Measurements from ENCODE around the gene SCART1.
"Not testable (repeated sequence)": the region's sequence is repeated elsewhere in the genome, so short reads cannot be mapped to it uniquely, and the experiment has no call there.

The SCART1 gene

DNA sequence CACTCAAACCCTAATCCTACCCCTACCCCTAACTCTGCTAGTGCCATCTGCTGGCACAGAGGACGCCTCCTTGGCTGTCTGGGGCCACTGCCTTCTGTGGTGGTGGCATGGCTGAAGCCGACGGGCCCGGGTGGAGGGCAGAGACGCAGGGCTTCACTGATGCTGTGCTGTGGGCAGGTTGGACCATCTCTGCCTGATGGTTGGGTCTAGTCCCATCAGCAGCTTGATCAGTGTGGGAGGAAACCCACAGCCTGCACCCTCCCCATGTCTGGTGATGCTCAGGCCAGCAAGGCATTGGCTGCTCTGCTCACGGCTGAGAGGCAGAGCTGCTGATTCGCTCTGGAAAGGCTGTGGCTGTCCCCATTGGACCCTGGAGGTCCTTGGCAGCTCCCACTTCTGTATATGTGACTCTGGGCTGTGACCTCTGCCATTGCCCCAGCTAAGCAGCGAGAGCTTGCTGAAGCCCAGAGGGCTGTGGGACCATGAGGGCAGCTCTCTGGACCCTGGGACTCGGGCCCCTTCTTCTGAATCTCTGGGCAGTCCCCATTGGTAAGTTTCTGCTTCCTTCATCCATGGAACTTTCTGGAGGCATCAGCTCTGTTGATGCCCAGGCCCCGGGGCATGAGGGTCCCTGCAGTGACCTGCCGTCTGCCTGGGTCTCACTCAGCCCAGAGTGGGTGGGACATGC lies at the start of gene SCART1:
Gene SCART1 (plus strand): TSS at position 430 of the 688 bp plus-strand sequence. CDS start 53 bp downstream, at position 483.
- no peak for DNase-seq

DNA sequence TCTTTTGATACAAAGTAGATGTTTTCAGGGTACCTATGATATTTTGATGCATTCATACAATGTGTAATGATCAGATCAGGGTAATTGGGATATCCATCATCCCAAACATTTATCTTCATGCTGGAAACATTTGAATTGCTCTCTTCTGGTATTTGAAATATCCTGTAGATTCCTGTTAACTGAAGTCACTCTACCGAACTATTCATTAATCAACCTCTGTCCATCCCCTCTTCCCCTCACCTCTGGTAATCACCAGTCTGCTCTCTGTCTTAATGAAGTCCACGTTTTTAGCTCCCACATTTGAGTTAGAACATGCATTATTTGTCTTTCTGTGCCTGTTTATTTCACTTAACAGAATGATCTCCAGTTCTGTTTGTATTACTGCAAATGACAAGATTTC lies 48.5 kb upstream of the SCART1 start:
- DNase-seq, result peak; percentile 31

DNA sequence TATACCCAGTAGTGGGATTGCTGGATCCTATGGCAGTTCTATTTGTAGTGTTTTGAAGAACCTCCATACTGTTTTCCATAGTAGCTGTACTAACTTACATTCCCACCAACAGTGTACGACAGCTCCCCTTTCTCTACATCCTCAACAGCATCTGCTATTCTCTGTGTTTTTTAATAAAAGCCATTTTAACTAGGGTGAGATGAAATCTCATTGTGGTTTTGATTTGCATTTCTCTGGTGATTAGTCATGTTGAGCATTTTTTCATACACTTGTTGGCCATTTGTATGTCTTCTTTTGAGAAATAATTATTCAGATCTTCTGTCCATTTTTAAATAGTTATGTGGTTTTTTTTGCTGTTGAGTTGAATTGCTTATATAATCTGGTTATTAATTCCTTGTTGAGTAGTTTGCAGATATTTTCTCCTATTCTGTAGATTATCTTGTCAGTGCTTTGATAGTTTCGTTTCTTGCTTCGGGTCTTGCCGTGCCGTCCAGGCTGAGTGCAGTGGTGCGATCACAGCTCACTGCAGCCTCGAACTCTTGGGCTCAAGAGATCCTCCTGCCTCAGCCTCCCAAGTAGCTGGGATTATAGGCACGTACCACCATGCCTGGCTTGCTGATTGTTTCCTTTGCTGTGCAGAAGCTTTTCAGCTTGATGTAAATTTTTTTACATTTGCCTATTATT lies 47.8 kb upstream of the SCART1 start:
- peak; percentile 25 for DNase-seq

DNA sequence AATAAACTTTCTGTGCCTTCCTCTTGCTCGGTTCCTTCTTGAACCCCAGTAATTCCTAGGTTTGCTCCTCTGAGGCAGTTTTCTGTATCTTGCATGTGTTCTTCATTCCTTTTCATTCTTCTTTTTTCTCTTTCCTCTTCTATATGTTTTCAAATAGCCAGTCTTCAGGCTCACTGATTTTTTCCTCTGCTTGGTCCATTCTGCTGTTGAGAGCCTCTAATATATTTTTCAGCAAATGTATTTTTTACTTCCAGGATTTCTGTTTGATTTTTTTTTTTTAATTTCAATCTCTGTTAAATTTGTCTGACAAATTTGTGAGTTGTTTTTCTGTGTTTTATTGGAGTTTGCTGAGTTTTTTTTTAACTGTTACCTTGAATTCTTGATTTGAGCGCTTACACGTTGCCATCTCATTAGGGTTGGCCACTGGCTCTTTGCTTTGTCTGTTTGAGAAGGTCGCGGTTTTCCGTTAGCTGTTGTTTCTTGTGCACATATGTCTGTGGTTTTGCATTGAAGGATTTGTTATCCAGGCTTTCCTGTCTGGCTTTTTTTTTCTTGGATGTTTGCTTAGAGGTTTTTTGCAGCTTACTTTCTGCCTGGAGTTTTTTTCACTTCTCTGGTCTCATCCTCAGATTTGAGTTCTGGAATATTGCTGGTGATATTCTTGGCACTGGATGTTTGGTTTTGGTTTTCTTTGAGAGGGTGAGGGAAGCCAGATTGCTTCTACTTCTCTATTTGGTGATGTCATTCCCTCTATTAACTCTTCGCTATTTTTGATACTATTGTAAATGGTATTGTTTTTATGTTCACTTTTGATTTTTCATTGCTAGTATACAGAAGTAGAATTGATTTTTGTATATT lies 42.0 kb upstream of the SCART1 start:
- no peak for DNase-seq

DNA sequence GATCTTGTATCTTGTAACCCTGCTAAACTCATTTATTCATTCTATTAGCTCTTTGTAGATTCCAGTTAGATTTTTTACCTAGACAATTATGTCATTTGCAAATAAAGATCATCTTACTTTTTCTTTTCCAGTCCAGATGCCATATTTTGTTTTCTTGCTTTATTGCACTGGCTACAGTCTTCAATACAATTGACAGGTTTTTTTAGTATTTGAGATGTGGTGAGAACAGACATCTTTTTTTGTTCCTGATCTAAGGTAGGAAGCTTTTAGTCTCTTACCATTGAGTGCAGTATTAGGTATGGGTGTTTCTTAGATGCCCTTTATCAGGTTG lies 41.4 kb upstream of the SCART1 start:
- no peak for DNase-seq

DNA sequence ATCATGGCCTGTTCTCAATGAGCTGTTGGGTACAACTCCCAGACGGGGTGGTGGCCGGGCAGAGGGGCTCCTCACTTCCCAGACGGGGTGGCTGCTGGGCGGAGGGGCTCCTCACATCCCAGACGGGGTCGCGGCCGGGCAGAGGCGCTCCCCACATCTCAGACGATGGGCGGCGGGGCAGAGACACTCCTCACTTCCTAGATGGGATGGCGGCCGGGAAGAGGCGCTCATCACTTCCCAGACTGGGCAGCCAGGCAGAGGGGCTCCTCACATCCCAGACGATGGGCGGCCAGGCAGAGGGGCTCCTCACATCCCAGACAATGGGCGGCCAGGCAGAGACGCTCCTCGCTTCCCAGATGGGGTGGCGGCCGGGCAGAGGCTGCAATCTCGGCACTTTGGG lies 39.3 kb upstream of the SCART1 start:
- DNase-seq, result not testable (repeated sequence)

DNA sequence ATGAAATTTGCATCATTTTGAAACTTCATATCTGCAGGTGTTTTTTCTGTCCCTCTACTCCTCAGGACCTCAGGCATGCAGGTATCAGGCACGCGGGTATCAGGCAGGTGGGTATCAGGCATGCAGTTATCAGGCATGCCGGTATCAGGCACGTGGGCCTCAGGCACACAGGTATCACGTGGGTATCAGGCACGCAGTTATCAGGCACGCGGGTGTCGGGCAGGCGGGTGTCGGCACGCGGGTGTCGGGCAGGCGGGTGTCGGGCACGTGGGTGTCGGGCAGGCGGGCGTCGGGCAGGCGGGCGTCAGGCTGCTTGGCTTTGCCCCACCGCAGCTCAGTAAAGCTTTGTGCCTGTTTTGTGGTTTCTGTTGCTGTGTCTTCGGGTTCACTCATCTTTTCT lies 38.0 kb upstream of the SCART1 start:
- no peak for DNase-seq

DNA sequence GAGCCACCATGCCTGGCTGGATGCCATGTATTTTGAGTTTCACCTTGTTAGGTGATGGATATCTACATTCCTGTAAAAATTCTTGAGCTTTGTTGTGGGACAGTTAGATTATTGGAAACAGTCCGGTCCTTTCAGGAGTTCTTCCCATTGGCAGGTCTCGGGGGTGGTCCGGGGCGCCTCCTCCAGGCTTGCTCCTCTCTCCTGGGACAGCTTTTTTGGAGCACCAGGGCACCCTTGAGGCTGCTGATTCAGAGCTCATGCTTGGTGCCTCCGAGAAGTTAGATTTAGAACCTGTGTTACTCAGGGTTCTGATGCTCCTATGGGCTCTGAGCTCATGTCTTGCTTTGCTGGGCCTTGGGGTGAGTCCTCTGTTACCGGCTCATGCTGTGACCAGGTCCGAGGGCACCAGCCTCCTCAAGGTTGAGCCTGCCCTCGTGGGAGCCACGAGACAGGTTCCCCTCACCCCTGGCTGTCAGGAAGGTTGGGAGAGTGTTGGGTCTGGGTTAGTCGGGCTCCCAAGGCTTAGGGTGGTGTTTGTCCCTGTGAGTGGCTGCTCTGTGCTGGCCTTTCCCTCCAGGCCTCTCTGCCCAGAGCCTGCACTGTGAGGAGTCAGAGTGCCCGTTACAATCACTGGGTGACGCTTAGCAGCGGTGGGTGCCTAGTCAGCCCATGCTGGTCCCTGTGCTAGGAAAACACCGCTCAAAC lies 35.3 kb upstream of the SCART1 start:
- no peak for DNase-seq

DNA sequence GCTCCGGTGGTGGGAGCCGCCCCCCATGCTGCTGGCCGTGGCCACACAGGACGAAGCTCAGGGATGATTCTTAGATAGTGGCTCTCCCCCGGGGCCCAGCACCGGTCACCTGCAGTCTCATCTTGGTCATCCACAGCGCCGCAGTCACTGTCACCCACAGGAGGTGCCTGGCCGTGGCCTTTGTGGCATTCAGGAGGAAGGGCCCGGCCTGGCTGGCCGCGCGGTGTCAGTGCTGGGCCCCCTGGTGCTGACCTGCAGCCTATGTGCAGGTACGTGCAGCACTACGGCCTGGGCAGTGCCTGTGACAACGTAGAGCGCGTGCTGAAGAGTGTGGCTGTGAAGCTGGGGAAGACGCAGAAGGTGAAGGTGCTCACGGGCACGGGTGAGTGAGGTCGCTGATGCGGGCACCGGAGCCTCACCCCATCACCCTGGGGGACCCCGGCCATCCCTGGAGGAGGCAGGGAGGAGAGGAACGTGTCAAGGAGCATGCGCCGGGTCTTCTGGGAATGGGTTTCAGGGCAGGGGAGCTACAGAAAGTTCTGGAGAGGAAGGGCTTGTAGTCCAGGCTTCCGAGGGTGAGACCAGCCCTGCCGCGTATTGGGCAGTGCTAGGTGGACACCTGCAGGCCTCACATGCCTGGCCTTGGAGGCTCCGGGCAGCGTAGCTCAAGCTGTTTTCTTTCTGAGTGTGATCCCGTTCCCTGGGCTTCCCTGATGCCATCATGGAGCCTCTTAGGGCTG lies 34.4 kb upstream of the SCART1 start:
- DNase-seq, result no peak

DNA sequence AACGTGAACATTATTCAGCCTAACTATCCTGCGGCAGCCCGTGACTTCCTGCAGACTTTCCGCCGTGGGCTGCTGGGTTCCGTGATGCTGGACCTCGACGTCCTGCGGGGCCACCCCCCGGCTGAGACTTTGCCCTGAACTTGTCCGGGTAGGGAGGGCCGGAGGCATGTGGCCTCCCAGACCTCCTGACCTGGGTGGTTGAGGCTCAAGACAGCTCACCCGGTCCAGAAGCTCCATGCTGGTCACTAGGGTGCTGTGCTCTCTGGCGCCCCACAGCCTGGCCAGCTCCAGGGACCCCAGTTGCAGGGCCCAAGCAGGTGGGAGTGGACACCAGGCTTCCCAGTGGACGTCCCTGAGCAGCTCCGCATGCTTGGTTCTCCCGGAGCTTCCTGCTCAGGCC lies 33.7 kb upstream of the SCART1 start:
- DNase-seq, result no peak

DNA sequence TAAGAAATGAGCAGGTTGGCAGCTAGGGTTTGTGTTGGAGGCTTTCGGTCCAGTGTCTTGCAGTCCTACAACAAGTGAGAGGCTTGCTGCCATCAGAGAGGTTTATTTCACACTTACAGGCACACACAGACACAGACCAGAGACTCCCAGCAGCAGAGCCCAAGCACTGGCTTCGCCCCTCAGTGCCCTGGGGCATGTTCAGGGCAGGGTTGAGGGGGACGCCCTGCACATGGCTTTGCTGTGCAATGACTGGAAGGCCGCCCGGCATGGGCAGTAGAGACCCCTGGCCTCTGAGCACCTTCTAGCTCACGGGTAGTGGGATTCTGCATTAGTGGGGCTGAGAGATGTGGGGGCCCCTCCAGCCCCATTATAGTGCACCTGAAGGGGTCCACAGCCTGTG lies 33.2 kb upstream of the SCART1 start:
- no peak for DNase-seq

DNA sequence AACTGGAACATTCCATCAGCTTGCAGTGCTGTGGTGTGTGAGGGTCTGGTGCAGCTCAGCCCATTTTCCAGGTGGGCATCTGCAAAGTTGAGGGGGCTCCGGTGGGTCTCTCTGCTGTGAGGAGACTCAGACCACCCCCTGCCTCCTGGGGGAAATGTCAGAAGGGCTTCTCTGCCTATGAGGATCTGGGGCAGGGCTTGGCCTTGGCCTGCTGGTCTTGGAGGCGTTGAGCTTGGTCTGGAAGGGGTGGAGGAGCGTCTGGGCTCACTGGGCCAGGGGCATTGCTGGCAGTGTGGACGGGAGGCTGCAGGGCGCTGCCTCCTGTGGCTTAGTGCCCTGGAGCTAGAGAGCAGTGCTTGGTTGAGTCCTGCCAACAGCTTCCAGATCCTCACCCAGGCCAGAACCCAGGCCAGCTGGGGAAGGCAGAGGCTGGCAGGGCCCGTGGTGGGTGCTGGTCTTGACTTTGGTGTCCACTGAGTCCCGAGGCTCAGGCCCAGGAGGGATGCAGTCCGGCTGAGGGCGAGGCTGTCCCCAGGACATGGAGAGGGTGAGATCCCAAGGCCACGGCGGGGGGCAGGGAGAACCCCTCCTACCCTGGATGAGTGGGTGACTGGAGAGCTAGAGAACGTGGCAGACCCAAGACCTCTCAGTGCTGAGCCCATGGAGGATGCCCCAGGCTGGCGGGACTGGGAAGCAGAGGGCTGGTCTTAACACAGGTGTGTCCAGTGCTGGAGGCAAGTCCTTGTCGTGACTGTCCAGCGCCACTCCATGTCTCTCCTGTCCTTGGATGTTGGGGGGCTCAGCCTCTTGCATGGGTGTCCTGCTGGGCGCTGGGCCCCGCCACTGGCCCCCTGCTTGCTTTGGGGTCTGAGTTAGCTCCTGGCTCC lies 32.2 kb upstream of the SCART1 start:
- no peak for DNase-seq

DNA sequence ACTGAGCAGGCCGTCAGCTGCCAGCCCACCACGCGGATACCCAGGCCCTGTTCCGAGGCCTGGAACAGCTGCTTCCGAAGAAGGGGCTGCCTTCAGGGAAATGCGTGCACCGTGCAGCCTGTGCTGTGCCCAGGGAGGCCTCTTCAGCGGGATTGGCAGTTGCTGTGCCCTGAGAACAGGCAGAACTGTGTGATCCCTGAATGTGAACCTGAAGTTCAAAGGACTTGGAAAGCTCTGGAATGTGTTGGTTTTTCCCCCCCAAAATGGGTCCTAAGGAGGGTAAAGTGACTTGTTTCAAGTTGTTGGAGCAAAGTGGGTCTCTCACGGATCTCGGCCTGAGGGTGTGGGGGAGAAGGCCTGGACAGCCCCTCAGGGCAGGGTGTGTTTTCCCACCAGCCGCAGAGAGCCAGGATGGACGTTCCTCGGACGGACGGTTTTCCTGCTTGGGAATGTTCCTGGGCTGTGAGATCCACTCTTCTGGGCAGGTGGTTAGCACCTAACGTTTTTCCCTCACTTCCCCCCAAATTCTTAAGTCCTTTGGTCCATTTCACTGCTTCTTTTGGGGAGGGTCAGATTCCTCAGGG lies 31.4 kb upstream of the SCART1 start:
- no peak for DNase-seq

DNA sequence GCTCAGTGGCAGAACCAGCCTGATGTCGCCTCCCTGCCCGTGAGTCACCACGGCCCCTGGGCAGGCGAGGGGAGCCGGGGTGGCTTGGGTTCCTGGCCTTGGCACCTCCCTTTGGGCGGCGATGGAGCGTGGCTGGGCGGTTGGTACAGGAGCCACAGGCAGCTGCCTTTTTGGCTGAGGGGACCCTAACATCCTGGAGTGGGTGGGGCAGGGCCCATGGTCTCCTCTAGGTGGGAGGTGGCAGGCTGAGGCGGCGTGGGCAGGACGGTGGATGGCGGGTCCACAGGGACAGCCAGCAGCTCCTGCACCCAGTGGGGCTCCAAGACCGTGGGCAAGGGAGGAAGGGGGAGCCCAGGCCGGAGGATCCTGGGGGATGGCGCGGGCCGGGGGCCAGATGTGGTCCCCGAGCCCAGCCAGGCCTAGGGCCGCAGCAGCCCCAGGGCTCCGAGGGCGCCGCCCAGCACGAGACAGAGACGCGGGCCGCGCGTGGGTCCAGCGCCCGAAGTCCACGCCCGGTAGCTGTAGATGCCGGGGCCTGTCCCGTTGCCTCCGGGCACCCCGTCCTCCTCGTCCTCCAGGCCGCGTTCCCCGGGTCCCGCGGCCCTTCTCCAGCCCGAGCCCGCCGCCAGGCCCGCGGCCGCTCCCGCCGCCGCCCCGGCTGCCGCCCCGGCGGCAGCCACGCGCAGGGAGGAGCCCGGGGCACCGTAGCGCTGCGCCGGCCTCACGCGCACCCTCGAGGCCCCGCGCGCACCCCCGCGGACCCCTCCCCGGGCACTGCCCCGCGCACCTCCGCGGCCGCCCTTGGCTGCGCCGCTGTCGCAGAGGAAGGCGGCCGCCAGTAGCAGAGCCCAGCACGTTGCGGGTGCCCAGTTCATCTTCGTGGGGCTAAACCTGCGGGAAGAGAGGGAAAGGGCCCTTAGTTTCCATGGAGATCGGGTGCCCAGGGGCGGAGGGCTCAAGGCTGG lies 30.7 kb upstream of the SCART1 start:
- no peak for DNase-seq

DNA sequence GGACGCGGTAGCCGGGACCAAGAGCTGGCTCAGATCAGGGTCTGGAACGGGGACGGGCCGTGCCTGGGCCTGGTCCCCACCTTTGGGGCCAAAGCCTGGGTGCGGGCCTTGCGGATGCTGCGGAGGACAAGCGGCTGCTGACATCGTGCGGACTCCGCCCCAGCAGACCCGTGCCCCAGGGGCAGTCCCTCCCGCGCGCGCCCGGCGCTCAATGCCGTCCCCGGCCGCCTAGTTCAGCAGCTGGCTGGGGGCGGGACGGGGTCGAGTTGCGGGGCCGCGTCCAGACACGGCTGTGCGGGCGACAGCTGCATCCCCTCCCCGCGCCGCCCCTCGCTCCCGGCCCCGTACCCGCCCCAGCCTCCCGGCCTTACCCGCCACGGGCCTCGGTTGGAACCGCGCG lies 29.6 kb upstream of the SCART1 start:
- not testable (repeated sequence) for DNase-seq

DNA sequence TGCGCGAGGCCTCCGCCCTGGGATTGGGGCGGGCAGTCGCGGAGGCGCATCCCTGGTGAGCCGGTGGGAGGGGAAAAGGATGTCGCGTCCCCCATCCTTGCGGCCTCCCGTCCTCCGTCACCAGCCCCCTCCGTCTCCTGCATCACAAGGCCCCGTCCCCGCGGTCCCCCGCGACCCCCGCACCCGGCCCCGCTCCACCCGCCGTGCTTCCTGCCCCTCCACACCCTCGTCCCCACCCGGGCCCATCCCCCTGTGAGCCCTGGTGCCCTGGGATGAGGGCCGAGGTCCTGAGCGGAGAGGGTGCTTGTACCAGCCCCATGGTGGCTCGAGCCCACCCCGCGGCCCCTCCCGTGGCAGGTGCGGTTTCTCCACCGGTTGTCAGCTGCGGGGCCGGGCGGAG lies 29.1 kb upstream of the SCART1 start, which contains the start of gene SPRN:
Gene SPRN (minus strand): TSS at position 25 of the 400 bp plus-strand sequence. CDS start 944 bp downstream, outside the sequence.
- DNase-seq, result not testable (repeated sequence)

DNA sequence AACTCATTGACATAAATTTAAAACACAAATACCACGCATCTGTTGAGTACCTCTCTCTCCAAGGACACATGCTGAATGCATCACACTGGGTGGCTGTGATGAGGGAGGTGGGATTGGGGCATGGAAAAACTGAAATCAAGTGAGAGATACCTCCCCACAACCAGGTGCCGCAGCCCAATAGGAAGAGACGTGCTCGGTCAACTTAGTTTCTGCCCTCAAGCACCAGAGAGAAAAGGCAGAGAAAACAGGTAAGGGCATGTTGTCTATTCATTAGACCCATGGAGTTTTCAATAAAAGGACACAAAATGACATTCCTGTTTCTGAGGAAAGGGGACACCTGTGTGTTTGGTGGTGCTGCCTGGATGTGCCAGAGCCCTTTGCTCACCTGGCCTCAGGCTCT lies 24.2 kb upstream of the SCART1 start:
- DNase-seq, result not testable (repeated sequence)

DNA sequence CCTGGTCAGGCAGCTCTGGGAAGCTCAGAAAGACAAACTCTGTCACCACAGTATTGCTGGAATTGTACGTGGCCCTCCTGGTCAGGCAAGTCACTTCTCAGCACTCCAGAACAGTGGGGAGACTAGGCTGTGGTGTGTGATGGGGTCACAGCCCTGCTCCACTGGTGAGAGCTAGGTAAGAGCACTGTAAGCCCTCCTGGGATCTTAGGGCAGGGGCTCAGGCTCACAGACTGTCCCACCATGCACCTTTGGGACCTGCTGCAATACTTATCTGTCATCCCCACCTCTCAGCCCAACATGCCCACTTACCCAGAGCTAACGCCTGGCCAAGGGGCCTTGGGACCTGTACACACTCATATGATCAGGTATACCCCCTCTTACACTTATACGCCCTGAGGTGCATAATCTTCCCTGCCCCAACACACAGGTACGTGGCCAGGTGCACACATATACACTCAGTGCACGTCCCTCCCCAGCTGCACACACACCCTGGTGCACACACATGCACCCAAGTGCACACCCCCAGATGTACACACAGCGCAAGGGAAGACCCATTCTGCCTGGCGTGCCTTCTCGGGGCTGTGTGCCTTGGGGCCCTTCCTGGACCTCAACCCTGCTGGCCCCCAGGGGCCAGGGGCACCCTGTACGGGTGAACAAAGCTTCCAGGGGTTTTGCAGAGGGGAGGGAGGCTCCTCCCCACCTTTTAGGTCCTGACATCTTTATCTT lies 21.7 kb upstream of the SCART1 start:
- DNase-seq, result not testable (repeated sequence)

DNA sequence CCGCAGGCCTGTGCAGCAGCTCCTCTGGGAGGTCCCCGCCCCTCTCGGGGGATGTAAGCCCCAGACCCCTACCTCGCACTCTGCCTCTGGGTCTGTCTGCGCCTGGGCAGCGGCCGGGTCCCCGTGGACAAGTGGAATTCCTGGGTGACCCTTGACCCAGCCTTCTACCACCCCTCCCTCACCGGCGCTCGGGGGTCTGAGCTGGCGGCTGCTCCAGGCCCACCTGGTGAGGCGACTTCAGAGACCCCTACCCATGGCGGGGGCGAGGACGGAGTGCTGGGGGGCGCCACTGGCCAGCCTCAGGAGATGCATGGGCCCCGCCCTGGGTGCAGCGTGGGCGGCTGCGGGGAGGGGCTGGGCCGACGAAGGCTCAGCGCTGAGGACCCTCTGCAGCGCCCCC lies 21.0 kb upstream of the SCART1 start:
- DNase-seq, result not testable (repeated sequence)

Data from HCEC 1CT (cell line).